Stimulated activated CD4-positive, alpha-beta T cell treated with anti-CD3 and anti-CD28 coated beads, Interleukin-1b, Interleukin-23, amount 100 ng/mL, for 24 hours (primary cell): Measurements from ENCODE around the gene RABGGTA.
"Not testable (repeated sequence)": the region's sequence is repeated elsewhere in the genome, so short reads cannot be mapped to it uniquely, and the experiment has no call there.

Experiments
- DNase-seq, 4 experiments: peaks; one replicate each; pipeline ENCODE4 v3.0.0-alpha.2; 2020; ENCODE audit warnings: low read depth in 4 of 4, low spot score in 1 of 4

The RABGGTA gene

GRCh38 chr14:24219521-24219920 is 51.9 kb downstream of the RABGGTA start:
- DNase-seq = no peak

- no peak for DNase-seq
These were observed 52.3 kb downstream of the RABGGTA start for GRCh38 chr14:24219080-24219479.

GRCh38 chr14:24216876-24217275 is 54.5 kb downstream of the RABGGTA start:
- not testable (repeated sequence) for DNase-seq

- DNase-seq = no peak
These were observed 55.1 kb downstream of the RABGGTA start for GRCh38 chr14:24216345-24216699.
